PC-3 (cell line): ENCODE data around the gene FAM222A.

ENCODE experiments used
- CTCF ChIP-seq: fragments of 300-600 bp; sonication (generic); conservative IDR thresholded peaks from 2 replicates; pipeline ENCODE4 v1.5.1; 2017; ENCODE audit warnings: antibody characterized with exemption, low read depth, mild to moderate bottlenecking, low read length
- EZH2 ChIP-seq: fragments of 300-600 bp; sonication (generic); IDR thresholded peaks from one replicate; pipeline ENCODE4 v1.6.1; 2017; ENCODE audit warnings: antibody characterized with exemption, mild to moderate bottlenecking, low read length; ENCODE audit not compliant: unreplicated experiment

- TF ChIP-seq CTCF (no peak), EZH2 (no peak)
Observed at GRCh38 chr12:109815757-109816617, 102.4 kb downstream of the FAM222A start.
